Measurements from ENCODE around the gene CAMTA1.

DNA sequence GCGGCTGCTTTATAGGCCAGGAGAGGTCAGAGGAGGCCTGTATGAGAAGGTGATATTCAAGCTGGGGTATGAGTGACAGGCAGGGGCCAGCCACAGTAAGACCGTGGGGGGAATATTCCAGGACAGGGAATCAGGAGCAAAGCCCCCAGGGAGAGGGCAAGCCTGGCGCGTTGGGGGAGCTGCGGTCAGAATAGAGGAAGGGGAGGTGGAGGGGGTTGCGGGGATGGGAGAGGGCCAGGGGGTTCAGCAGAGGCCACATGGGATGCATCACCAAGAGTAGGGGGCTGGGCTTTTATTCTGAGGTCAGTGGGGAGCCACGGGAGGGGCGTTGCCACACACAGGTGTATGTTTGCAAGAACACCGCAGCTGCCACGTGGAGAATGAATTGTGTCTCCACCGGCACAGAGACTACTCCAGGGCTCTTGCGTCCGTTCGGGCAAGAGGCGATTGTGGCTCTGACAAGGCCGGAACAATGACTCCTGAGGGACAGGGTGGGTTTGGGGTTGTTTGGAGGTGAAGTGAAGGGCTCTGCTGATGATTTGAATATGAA, 901.1 kb downstream of the CAMTA1 start:
- no peak for TF ChIP-seq POLR2A (IDR thresholded peaks at IDR 0.05)
- no peak for TF ChIP-seq CTCF (IDR thresholded peaks at IDR 0.05)
- no peak for TF ChIP-seq POLR2AphosphoS5 (IDR thresholded peaks at IDR 0.05)
